ENCODE measurements around the gene OVCH2.

DNA sequence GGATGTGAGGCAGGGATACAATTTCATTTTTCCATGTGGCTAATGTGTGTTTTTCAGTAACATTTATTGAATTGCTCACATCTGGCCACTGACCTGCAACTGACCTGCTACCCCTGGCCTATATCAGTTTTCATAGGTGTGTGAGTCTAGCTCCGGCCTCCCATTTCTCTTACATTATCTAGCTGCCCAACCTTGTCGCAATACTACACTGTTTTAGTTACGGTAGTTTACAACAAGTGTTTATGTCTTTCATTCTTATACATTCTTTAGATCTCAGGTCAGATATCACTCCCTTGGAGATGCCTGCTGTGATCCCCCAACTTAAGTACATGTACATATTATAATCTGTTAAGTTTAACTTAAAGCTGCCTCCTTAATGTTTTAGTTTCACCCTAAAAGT, 30.6 kb downstream of the OVCH2 start:
- TF ChIP-seq, protein P1, sequence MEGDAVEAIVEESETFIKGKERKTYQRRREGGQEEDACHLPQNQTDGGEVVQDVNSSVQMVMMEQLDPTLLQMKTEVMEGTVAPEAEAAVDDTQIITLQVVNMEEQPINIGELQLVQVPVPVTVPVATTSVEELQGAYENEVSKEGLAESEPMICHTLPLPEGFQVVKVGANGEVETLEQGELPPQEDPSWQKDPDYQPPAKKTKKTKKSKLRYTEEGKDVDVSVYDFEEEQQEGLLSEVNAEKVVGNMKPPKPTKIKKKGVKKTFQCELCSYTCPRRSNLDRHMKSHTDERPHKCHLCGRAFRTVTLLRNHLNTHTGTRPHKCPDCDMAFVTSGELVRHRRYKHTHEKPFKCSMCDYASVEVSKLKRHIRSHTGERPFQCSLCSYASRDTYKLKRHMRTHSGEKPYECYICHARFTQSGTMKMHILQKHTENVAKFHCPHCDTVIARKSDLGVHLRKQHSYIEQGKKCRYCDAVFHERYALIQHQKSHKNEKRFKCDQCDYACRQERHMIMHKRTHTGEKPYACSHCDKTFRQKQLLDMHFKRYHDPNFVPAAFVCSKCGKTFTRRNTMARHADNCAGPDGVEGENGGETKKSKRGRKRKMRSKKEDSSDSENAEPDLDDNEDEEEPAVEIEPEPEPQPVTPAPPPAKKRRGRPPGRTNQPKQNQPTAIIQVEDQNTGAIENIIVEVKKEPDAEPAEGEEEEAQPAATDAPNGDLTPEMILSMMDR (IDR thresholded peaks at IDR 0.05) = no peak
- TF ChIP-seq POLR2A (IDR thresholded peaks at IDR 0.05) = no peak

All from thyroid gland (tissue), 4 donors.